Omental fat pad (tissue), 4 donors: ENCODE measurements around the gene TUT4. TPM values are rescaled to one million over a fixed set of nuclear protein-coding genes. Genes with fewer than 3 reads are reported as not detected.

Source experiments
- ATAC-seq: fragments of 150-250 bp; one replicate; pipeline ENCODE4 v1.9.1; 2016; ENCODE audit warnings: mild to moderate bottlenecking, moderate library complexity; ENCODE audit not compliant: low FRiP score
- DNase-seq: peaks from one replicate; pipeline ENCODE4 v3.0.0-alpha.2; 2019; ENCODE audit warnings: low spot score
- CTCF ChIP-seq, 3 donors: fragments of 450-650 bp; IDR thresholded peaks; one replicate each; pipeline ENCODE4 v1.5.1; 2016 to 2017; ENCODE audit warnings: antibody characterized with exemption in 3 of 3, mild to moderate bottlenecking in 3 of 3, moderate library complexity in 2 of 3
- total RNA-seq, 4 donors: library from RNA; depleted of rRNA; stranded (reverse); fragments of >200 nt; gene quantifications; one replicate each; pipeline ENCODE4 v1.1.0, GENCODE V29; 2016

TUT4 gene
- total RNA-seq, 4 donors from 2014 or later: 26.2 to 56.4 (median 42.4) TPM

- TF ChIP-seq CTCF (IDR thresholded peaks at IDR 0.05): no peak
- ATAC-seq (no peak), DNase-seq (no peak)
Measured at GRCh38 chr1:52476943-52477342, 75.9 kb downstream of the TUT4 start.

GRCh38 chr1:52474807-52475206 is 78.1 kb downstream of the TUT4 start:
- no peak for DNase-seq
- no peak for ATAC-seq
- no peak for TF ChIP-seq CTCF (IDR thresholded peaks at IDR 0.05)

DNA sequence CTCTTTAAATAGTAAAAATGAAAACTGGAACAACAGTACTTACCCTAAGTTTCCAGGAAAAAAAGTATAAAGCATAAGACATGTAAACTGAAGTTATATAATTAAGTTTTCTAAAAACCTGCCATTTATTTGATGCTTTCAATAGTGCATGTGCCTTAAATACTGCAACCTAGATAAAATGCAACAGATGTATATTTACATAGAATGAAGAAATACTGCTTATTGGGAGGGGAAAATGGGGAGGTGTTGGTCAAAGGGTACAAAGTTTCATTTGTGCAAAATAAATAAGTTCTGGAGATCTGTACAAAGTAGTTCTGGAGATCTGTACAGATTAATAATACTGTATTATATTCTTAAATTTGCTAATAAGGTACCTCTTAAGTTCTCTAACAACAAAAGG is 79.9 kb downstream of the TUT4 start:
- ATAC-seq: no peak
- no peak for DNase-seq
- TF ChIP-seq CTCF (IDR thresholded peaks at IDR 0.05): no peak

- DNase-seq (no peak), ATAC-seq (no peak)
- no peak for TF ChIP-seq CTCF (IDR thresholded peaks at IDR 0.05)
Measured at GRCh38 chr1:52472384-52472783, 80.5 kb downstream of the TUT4 start.

DNA sequence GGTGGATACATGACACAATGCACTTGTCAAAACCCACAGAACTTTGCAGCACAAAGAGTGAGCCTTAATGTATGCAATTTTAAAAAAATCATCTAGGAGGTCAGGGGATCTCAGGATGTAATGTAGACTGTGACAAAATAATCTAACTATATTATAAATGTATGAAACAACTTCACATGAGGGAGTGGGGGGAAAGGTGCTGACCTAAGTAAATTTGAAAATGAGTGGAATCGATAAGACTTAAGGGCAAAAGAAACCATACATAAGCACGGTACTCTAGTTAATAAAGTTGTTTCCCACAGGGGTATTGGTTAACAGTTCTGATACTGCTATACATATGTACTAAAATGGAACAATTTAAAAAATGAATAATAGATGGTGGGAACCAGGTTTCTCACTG is 83.8 kb downstream of the TUT4 start:
- ATAC-seq (no peak), DNase-seq (no peak)
- no peak for TF ChIP-seq CTCF (IDR thresholded peaks at IDR 0.05)

DNA sequence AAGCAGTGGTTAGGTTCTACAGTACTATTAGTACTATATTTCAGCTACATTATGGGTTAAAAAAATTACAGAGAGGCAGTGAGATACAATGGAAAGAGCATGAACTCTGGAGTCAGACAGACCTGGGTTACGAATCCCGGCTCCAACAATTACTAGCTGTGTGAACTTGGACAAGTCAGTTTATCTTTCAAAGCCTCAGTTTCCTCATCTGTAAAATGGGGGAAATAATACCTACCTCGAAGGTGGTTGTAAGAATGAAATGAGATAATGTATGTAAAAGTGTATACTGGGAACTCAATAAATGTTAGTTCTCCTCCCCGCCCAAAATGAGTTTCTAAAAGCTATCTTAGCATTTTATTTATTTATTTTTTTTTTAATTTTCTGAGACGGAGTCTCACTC is 89.0 kb downstream of the TUT4 start:
- DNase-seq (no peak), ATAC-seq (no peak)
- TF ChIP-seq CTCF (IDR thresholded peaks at IDR 0.05): no peak

DNA sequence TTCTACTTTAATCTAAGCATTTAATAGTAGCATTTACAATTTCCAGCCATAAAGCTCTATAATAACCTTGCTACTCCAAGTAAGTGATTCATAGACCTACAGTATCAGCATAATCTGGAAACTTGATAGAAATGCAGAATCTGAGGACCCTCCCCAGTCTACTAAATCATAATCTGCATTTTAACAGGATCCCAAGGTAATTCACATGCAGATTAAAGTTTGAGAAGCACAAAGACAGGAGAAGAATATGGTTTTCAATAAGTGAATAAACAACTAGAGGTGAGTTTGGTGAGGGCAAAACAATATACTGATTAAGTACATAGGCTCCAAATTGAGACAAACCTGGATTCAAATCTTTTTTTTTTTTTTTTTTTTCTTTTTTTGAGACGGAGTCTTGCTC is 91.1 kb downstream of the TUT4 start:
- ATAC-seq (no peak), DNase-seq (no peak)
- no peak for TF ChIP-seq CTCF (IDR thresholded peaks at IDR 0.05)
